Endothelial cell (in vitro differentiated cells): Measurements from ENCODE around the gene TMEM134. TPM values are rescaled to one million over a fixed set of nuclear protein-coding genes. Genes with fewer than 3 reads are reported as not detected.

Experiments
- DNase-seq: peaks from one replicate; pipeline ENCODE4 v3.0.0; 2021; ENCODE audit warnings: low spot score
- H3K27ac Mint-ChIP-seq: one replicate; pipeline ENCODE4 v1.8.0; 2021; ENCODE audit warnings: mixed read lengths, inconsistent platforms; ENCODE audit not compliant: unreplicated experiment
- H3K27me3 Mint-ChIP-seq: one replicate; pipeline ENCODE4 v1.8.0; 2021; ENCODE audit warnings: mild to moderate bottlenecking, moderate library complexity, mixed read lengths, inconsistent platforms; ENCODE audit not compliant: unreplicated experiment
- H3K36me3 Mint-ChIP-seq: one replicate; pipeline ENCODE4 v1.8.0; 2021; ENCODE audit warnings: mild to moderate bottlenecking, low read depth, mixed read lengths, inconsistent platforms; ENCODE audit not compliant: unreplicated experiment
- H3K4me1 Mint-ChIP-seq: one replicate; pipeline ENCODE4 v1.8.0; 2021; ENCODE audit warnings: mild to moderate bottlenecking, mixed read lengths, inconsistent platforms; ENCODE audit not compliant: unreplicated experiment
- H3K4me3 Mint-ChIP-seq: one replicate; pipeline ENCODE4 v1.8.0; 2021; ENCODE audit warnings: mild to moderate bottlenecking, mixed read lengths, inconsistent platforms; ENCODE audit not compliant: unreplicated experiment
- H3K9me3 Mint-ChIP-seq: one replicate; pipeline ENCODE4 v1.8.0; 2021; ENCODE audit warnings: mixed read lengths, inconsistent platforms; ENCODE audit not compliant: unreplicated experiment
- total RNA-seq: library from RNA; stranded (reverse); fragmentation: NEBNext Ultra II Directional; extraction: Animal tissue kit (Norgen Biotek cat#: 25700); gene quantifications from one replicate; pipeline ENCODE4 v1.2.1, GENCODE V29; 2021; ENCODE audit not compliant: unreplicated experiment
- TF ChIP-seq, protein P1 (sequence below): fragments of 200-600 bp; sonication (generic); IDR thresholded peaks from one replicate; pipeline ENCODE4 v1.5.0; 2021; ENCODE audit warnings: antibody characterized with exemption; ENCODE audit not compliant: unreplicated experiment

Gene TMEM134
- total RNA-seq, 1 donor from 2014 or later, result 47.4 TPM

DNA sequence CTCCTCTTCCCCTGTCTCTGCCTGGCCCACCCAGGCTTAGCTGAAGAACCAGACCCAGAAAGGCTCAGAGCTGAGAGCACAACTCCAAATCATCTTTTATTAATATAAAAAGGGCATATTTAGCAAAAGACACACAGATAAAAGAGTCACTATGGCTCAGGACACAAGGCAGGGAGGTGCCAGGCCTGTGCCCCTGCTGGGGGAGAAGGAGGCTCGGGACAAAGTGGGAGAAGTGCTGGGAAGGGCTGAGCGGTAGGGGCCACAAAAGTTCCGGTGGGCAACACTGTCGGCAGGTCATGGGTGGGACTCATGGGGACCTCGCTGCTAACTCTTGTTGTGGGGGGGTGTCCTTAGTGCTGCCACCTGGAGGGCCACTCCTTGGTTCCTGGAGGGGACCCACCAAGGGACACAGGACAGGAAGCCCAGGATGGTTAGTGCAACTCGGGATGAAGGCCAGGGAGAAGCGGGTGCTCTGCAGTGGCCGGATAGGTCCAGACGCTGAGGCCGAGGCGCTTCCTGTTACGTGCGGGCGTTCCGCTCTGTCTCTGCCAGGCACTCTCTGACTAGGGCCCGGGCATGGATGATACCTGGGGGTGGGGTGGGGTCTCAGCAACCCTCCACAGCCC is 37.5 kb upstream of the TMEM134 start:
- Mint-ChIP-seq H3K4me1 (peaks cover 21% of the 10 kb centered on the region), H3K27ac (peak overlapping the region; percentile 64), H3K36me3 (peaks cover 5% of the 10 kb centered on the region), H3K27me3 (peaks cover 11% of the 10 kb centered on the region), H3K9me3 (no peaks in the 10 kb centered on the region), H3K4me3 (peak overlapping the region; percentile 85)
- TF ChIP-seq, protein P1, sequence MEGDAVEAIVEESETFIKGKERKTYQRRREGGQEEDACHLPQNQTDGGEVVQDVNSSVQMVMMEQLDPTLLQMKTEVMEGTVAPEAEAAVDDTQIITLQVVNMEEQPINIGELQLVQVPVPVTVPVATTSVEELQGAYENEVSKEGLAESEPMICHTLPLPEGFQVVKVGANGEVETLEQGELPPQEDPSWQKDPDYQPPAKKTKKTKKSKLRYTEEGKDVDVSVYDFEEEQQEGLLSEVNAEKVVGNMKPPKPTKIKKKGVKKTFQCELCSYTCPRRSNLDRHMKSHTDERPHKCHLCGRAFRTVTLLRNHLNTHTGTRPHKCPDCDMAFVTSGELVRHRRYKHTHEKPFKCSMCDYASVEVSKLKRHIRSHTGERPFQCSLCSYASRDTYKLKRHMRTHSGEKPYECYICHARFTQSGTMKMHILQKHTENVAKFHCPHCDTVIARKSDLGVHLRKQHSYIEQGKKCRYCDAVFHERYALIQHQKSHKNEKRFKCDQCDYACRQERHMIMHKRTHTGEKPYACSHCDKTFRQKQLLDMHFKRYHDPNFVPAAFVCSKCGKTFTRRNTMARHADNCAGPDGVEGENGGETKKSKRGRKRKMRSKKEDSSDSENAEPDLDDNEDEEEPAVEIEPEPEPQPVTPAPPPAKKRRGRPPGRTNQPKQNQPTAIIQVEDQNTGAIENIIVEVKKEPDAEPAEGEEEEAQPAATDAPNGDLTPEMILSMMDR, result peak; percentile 34
- no peak for DNase-seq

DNA sequence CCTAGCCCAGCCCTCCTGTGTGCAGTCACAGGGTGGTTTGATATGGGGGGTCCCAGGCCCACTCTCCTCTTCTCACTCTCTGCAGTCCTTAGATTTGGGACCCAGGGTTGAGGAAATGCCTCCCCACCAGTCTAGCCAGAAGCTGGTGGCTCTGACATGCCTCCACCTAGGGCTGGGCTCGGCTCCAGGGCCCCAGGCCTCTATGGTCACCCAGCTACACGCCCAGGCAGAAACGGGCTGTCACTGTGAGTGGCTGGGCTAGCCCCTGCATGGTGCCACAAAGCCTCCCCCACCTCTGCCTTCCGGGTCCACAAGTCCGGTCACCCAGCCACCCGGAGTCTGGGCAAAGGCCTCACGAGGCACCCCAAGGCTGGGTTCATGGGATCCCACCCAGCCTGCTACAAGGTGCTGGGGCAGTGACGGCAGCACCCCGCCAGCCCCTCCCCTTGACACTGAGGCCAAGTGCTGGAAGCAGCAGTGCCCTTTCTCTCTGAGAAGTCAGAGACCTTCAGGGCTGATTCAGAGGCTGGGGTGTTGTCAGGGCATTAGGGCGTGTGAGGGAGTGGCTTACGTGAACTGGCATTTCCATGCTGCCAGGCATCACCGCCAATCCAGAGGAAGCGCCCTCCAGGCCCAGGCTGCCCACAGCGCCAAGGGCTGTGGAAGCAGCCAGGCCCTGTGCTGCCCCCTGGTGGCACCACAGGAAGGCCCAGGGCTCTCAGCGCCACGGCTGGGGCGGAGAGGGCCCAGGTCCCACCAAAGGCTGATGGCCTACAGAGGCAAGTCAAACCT is 36.8 kb upstream of the TMEM134 start:
- Mint-ChIP-seq H3K4me1 (peaks cover 21% of the 10 kb centered on the region), H3K36me3 (peaks cover 7% of the 10 kb centered on the region), H3K4me3 (peak overlapping the region; percentile 85), H3K27me3 (peaks cover 11% of the 10 kb centered on the region), H3K9me3 (no peaks in the 10 kb centered on the region), H3K27ac (no peak overlapping the region)
- TF ChIP-seq, protein P1, result peak; percentile 80
- peak; percentile 89 for DNase-seq

DNA sequence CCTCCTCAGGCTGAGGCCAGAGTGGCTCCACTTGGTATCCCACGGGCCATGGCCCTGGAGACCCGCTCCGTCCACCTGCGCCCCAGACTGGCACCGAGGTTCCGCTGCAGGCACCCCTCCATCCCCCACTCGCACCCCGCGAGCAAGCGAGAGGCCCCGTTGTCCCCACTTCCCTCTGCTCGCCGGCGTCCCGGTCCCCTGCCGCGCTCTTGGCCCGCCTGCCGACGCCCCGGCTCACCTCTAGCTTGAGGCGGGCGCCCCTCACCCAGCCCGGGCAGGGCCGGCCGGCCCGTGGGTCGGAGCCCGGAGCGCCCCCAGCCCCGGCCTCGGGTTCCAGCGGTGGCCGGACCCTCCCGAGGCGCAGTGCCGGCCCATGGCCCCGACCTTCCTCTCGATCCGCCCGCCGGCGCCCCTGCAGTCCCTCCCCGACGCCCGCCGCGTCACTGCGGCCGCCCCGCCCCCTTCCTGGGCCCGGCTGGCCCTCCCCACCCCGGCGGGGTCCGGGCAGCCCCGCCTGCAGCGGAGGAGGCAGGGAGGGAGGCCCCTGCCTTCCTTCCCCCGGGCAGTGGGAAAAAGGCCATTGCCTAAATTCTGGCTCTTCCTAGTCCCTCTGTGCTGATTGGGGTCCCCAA is 36.0 kb upstream of the TMEM134 start, which contains the start of gene PITPNM1:
PITPNM1 (minus strand) TSS at position 414 of the 632 bp plus-strand sequence. CDS start 1,183 bp downstream, outside the sequence.
- H3K4me3 Mint-ChIP-seq, result peak within 1 kb of the TSS; percentile 81
- no peak within 1 kb of the TSS for H3K27ac Mint-ChIP-seq
- TF ChIP-seq, protein P1, result no peak
- peaks cover 11% of the 10 kb centered on the region for H3K36me3 Mint-ChIP-seq
- H3K9me3 Mint-ChIP-seq, result no peaks in the 10 kb centered on the region
- DNase-seq, result peak; percentile 38
- peaks cover 21% of the 10 kb centered on the region for H3K4me1 Mint-ChIP-seq
- peaks cover 11% of the 10 kb centered on the region for H3K27me3 Mint-ChIP-seq

DNA sequence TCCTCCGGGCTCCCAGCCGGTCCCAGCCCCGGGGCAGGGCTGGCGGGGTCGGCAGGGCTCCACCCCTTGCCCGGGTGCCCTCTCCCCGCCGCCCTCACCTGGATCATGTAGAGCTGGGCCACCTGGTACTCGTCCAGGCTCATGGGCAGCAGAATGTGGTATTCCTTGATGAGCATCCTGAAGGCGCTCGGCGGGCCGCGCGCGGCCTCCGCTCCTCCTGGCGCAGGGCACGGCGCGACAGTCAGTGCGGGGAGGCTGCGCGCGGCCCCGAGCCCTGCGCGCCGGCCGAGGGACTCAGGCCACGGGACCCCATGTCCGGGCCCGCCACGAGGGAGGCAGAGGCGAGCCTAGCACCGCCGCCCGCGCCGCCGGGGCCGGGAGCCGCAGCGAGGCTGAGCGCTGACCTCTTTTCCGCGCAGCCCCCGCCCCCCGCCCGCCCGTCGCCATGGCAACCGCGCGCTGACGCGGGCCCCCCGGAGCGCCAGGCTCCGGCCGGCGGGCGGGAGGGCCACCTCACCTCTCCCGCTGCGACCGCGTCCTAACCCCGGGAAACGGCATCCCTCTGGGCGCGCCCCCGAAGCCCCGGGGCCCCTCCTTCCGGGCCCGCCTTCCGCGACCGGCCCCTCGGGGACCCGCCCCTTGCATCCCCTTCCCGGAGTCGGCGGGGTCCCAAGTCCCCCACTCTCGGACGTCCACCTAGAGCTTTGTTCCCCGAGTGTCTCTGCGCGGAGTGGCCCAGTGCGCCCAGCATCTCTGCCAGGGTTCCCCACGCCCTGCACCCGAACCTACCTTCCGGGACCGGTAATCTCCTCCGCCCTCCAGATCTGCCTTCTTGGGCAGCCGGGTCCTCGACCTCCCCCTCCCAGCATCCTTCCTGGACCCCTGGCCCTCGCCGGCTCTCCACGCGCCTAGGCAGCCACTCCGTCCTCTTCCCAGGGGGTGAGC is 35.2 kb upstream of the TMEM134 start:
- Mint-ChIP-seq H3K36me3 (peaks cover 11% of the 10 kb centered on the region), H3K4me1 (peaks cover 17% of the 10 kb centered on the region), H3K4me3 (peak overlapping the region; percentile 81), H3K27me3 (peaks cover 11% of the 10 kb centered on the region), H3K27ac (no peak overlapping the region), H3K9me3 (no peaks in the 10 kb centered on the region)
- DNase-seq, result peak; percentile 37
- TF ChIP-seq, protein P1, result no peak
